ENCODE results near the gene ABHD2.

ABHD2 gene

DNA sequence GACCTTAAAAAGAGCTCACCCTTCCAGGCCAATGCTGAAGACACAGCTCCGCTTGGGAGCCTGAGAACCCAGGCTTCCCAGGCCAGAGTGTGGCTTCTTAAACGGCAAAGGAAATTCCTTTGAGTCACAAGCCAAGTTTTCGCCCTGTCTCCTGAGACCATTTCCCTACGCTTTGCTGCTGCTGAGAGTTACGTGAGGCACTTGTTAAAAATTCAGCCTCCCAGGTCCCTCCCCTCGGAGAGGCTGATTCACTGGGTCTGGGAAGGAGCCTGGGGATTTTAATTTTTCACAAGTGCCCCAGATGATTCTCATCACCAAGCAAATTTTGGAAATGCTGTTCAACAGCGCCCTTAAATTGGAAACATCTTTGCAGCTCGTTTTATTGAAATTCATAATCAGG lies 107.6 kb downstream of the ABHD2 start:
- DNase-seq (ENCODE audit: low spot score), result no peak
- Mint-ChIP-seq H3K4me3 (no peak overlapping the region), H3K4me1 (ENCODE audit: low read depth) (peaks cover 24% of the 10 kb centered on the region), H3K27me3 (ENCODE audit: low read depth) (no peaks in the 10 kb centered on the region), H3K27ac (no peak overlapping the region), H3K36me3 (ENCODE audit: low read depth) (peaks cover 47% of the 10 kb centered on the region), H3K9me3 (no peaks in the 10 kb centered on the region)

DNA sequence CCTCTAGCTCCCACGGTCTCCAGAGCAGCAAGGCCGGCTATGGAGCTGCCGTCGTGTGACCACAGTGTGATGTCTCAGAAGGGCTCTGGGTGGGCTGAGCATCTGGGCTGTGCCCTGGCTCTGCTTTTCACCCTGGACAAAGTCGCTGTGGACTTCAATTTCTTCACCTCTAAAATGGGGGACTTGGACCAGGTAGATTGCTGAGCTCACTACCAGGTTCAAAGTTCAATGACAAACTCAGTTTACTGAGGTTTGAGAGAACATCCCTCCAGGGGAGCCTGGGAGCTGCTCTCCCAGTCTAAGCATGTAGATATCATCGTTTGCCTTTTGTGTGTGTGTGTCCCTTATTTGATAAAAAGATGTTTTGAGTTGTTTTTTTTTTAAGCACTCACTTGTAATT lies 108.0 kb downstream of the ABHD2 start:
- Mint-ChIP-seq H3K27ac (no peak overlapping the region), H3K4me3 (no peak overlapping the region), H3K4me1 (ENCODE audit: low read depth) (peaks cover 24% of the 10 kb centered on the region), H3K36me3 (ENCODE audit: low read depth) (peaks cover 45% of the 10 kb centered on the region), H3K9me3 (no peaks in the 10 kb centered on the region), H3K27me3 (ENCODE audit: low read depth) (no peaks in the 10 kb centered on the region)
- no peak for DNase-seq (ENCODE audit: low spot score)

DNA sequence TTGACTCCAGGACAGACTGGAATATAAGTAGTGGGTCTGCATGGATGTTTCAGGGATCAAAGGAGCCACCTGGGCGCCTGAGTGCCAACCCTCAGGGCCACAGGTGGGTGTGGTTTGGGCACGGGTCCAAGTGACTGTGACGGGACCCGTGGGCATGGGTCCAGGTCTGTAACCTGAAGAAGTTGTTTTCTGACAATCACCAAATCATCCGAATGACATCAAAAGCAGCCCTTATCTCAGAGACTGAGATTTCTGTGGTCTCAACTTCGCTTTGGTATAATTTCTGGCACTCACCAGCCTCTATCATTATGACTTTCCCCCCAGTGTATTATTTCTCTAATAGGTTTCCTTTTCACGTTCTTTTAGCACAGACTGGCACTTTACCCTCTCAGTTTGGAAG lies 108.7 kb downstream of the ABHD2 start:
- peak; percentile 48 for DNase-seq (ENCODE audit: low spot score)
- Mint-ChIP-seq H3K4me3 (no peak overlapping the region), H3K4me1 (ENCODE audit: low read depth) (peaks cover 22% of the 10 kb centered on the region), H3K9me3 (no peaks in the 10 kb centered on the region), H3K27me3 (ENCODE audit: low read depth) (no peaks in the 10 kb centered on the region), H3K27ac (peak overlapping the region; percentile 66), H3K36me3 (ENCODE audit: low read depth) (peaks cover 46% of the 10 kb centered on the region)

DNA sequence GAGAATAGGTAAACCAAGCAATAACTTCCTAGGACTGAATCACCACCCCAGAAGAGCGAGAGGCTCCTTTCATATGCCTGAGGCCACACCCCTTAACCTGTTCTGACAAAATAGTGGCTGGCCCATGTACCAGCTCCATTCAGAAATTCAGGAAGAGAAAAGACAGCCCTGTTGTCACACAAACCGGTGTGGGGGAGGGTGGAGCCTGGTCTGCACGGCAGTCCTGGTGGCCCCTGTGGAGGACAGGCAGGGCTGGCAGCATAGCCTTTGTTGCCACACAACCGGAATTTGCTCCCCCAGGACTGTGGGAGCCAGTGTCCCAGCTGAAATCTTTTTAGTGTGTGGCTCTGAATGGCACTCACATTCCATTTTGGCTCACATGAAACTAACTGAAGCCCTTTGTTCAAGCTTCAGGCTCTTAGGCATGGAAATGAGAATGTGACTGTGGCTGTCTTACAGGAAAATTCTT lies 109.3 kb downstream of the ABHD2 start:
- peaks cover 44% of the 10 kb centered on the region for H3K36me3 Mint-ChIP-seq (ENCODE audit: low read depth)
- no peak overlapping the region for H3K4me3 Mint-ChIP-seq
- peaks cover 16% of the 10 kb centered on the region for H3K4me1 Mint-ChIP-seq (ENCODE audit: low read depth)
- peak; percentile 32 for DNase-seq (ENCODE audit: low spot score)
- H3K27ac Mint-ChIP-seq, result peak overlapping the region; percentile 66
- H3K27me3 Mint-ChIP-seq (ENCODE audit: low read depth), result no peaks in the 10 kb centered on the region
- no peaks in the 10 kb centered on the region for H3K9me3 Mint-ChIP-seq

DNA sequence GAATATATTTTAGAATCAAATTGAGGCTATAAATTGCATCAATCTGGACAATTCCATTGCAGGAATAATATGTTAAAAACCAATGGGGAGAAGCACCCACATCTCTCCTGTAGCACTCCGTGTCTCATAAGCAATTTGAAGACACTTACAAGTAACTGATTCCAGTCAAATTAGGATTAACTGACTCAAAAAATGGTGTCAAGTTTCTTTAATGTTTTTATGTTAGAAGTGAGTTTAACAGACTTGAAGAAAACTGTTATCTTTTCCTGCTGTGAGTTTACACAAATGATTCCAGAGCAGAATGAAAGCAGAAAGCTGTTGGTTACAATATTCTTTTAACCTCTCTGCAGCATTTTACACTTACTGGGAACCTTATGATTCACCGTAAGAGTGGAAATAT lies 109.9 kb downstream of the ABHD2 start:
- no peaks in the 10 kb centered on the region for H3K27me3 Mint-ChIP-seq (ENCODE audit: low read depth)
- no peak overlapping the region for H3K27ac Mint-ChIP-seq
- DNase-seq (ENCODE audit: low spot score), result no peak
- H3K4me3 Mint-ChIP-seq, result no peak overlapping the region
- H3K4me1 Mint-ChIP-seq (ENCODE audit: low read depth), result peaks cover 10% of the 10 kb centered on the region
- H3K9me3 Mint-ChIP-seq, result no peaks in the 10 kb centered on the region
- H3K36me3 Mint-ChIP-seq (ENCODE audit: low read depth), result peaks cover 39% of the 10 kb centered on the region

DNA sequence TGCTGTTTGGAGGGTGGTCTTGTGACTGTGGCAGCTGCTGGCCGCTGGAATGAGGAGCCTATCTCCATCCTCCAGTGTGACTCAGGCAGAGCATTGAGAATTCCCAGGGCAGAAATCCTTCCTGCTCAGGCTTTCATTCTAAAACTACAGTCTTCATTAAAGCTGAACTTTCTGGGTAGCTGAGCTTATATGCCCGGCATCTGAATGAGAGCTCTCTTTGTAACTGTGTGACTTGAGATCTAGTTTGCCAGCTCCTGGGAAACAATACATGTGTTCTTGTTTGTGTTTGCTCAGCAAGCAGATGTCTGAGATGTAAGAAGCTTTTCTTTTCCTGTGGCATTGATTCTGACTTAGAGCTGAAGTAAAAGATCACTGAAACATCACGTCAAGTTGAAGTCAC lies 110.7 kb downstream of the ABHD2 start:
- Mint-ChIP-seq H3K4me1 (ENCODE audit: low read depth) (peaks cover 16% of the 10 kb centered on the region), H3K4me3 (no peak overlapping the region), H3K9me3 (no peaks in the 10 kb centered on the region), H3K27me3 (ENCODE audit: low read depth) (no peaks in the 10 kb centered on the region), H3K36me3 (ENCODE audit: low read depth) (peaks cover 38% of the 10 kb centered on the region), H3K27ac (no peak overlapping the region)
- no peak for DNase-seq (ENCODE audit: low spot score)

DNA sequence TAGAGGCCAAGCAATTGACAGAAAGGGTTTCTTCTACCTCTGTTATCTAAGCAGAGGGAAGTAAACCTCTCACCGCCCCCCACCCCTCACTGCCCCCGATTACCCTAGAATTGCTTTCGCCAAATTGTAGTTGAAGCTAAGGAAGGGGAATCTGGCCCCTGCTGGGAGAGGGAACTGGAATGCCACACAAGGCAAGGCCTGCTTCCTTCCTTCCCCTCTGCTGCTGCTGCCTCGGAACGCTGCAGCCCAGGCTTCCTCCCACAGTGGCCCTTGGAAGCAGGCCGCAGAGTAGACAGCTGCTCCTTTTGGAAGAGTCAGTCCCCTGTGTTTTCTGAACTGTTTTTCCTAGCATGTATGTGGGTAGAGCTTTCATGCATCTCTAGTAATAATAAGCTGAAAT lies 111.5 kb downstream of the ABHD2 start:
- H3K27me3 Mint-ChIP-seq (ENCODE audit: low read depth), result no peaks in the 10 kb centered on the region
- DNase-seq (ENCODE audit: low spot score), result no peak
- no peak overlapping the region for H3K27ac Mint-ChIP-seq
- H3K4me3 Mint-ChIP-seq, result no peak overlapping the region
- H3K36me3 Mint-ChIP-seq (ENCODE audit: low read depth), result peaks cover 35% of the 10 kb centered on the region
- no peaks in the 10 kb centered on the region for H3K9me3 Mint-ChIP-seq
- peaks cover 24% of the 10 kb centered on the region for H3K4me1 Mint-ChIP-seq (ENCODE audit: low read depth)

DNA sequence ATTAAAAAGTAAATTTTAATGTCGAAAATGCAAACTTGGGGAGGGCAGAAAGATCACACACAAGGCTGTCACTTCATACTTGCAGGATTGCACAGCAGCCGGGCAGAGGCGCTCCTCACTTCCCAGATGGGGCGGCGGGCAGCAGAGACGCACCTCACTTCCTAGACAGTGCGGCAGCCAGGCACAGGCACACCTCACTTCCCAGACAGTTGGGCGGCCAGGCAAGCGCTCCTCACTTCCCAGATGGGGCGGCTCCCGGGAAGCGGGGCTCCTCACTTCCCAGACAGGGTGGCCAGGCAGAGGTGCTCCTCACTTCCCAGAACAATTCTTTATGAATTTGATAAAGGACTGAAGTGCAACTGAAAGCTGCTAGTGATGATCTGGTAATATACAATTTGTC lies 111.9 kb downstream of the ABHD2 start:
- no peak overlapping the region for H3K27ac Mint-ChIP-seq
- no peak for DNase-seq (ENCODE audit: low spot score)
- H3K4me1 Mint-ChIP-seq (ENCODE audit: low read depth), result peaks cover 28% of the 10 kb centered on the region

DNA sequence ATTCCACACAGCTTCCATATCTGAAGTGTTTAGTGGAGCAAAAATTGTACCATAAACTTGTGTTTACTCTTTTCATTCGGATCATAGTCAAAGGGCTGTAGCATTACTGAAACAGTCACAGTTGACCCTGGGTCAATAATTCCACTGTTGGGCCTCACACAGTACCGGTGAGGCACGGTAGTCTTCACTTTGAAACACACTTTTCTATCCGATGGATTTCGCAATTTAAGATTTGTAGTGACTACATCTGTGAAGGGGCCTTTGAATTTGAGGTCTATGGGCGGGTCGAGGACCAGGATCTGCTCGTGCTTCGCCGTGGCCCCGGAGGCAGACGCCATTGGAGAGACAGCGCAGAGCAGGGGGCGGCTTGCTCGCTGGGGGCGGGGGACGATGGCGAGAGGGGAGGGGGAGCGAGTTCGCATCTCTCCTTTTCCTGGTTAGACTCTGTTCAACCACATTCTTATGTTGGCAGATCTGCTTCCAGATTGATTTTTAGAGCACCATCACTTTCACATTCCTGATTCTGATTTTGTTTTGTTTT lies 113.3 kb downstream of the ABHD2 start:
- no peak for DNase-seq (ENCODE audit: low spot score)
- H3K36me3 Mint-ChIP-seq (ENCODE audit: low read depth), result peaks cover 27% of the 10 kb centered on the region
- peaks cover 34% of the 10 kb centered on the region for H3K4me1 Mint-ChIP-seq (ENCODE audit: low read depth)
- no peaks in the 10 kb centered on the region for H3K27me3 Mint-ChIP-seq (ENCODE audit: low read depth)
- H3K9me3 Mint-ChIP-seq, result no peaks in the 10 kb centered on the region
- no peak overlapping the region for H3K4me3 Mint-ChIP-seq
- H3K27ac Mint-ChIP-seq, result no peak overlapping the region

More for the DNA sequence above, 111.9 kb downstream of the ABHD2 start:
- peaks cover 35% of the 10 kb centered on the region for H3K36me3 Mint-ChIP-seq (ENCODE audit: low read depth)
- no peak overlapping the region for H3K4me3 Mint-ChIP-seq
- H3K27me3 Mint-ChIP-seq (ENCODE audit: low read depth), result no peaks in the 10 kb centered on the region
- H3K9me3 Mint-ChIP-seq, result no peaks in the 10 kb centered on the region

DNA sequence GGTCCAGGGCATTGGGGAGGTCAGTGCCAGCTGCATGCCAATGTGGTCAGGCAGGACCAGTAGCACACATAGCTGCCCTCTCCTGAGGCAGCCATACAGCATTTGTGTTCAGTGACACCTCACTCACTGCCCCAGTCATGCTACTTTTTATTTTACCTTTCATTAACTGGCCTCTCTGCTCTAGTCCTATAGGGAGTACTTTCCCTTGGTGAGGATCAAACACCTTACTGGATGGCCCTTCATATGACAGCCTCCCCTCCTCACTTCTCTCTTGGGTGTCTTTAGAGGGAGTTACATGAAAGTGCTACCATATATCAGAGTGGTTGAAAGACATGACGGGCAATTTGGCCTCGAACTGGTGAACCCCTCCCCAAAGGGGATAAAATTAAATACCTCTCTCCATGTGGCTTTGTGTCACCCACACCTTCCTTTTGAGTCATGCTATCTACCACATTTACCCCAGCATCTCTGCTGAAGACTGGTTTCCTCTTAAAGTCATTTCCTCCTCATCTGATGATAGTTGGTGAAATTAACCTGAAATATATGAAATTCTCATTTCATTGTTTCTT lies 115.5 kb downstream of the ABHD2 start:
- Mint-ChIP-seq H3K36me3 (ENCODE audit: low read depth) (peaks cover 21% of the 10 kb centered on the region), H3K4me1 (ENCODE audit: low read depth) (peaks cover 31% of the 10 kb centered on the region), H3K27ac (peak overlapping the region; percentile 28), H3K27me3 (ENCODE audit: low read depth) (no peaks in the 10 kb centered on the region), H3K4me3 (peak overlapping the region; percentile 66), H3K9me3 (no peaks in the 10 kb centered on the region)
- DNase-seq (ENCODE audit: low spot score), result peak; percentile 73

DNA sequence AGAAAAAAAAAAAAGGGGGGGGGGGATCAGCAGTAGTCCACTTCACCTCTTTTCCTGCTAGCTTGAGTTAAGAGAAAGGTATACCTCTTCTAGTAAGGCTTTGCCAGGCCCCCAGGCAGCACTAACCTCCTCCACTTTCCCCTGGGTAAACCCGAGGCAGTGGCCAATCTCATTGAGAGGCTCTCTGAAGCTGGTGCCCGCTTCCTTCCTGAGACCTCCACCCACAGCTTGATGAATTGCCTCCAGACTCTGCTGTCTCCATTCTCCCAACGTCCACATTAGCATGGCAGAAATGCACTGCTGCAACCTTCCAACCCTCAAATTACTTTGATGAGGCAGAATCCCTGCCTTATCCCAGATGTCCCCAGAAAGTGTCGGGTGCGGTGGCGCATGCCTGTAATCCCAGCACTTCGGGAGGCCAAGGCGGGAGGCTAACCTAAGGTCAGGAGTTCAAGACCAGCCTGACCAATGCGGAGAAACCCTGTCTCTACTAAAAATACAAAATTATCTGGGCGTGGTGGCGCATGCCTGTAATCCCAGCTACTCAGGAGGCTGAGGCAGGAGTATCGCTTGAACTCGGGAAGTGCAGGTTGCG lies 117.8 kb downstream of the ABHD2 start:
- Mint-ChIP-seq H3K4me1 (ENCODE audit: low read depth) (peaks cover 31% of the 10 kb centered on the region), H3K27ac (no peak overlapping the region), H3K4me3 (no peak overlapping the region), H3K36me3 (ENCODE audit: low read depth) (peaks cover 16% of the 10 kb centered on the region), H3K27me3 (ENCODE audit: low read depth) (no peaks in the 10 kb centered on the region), H3K9me3 (no peaks in the 10 kb centered on the region)
- no peak for DNase-seq (ENCODE audit: low spot score)

DNA sequence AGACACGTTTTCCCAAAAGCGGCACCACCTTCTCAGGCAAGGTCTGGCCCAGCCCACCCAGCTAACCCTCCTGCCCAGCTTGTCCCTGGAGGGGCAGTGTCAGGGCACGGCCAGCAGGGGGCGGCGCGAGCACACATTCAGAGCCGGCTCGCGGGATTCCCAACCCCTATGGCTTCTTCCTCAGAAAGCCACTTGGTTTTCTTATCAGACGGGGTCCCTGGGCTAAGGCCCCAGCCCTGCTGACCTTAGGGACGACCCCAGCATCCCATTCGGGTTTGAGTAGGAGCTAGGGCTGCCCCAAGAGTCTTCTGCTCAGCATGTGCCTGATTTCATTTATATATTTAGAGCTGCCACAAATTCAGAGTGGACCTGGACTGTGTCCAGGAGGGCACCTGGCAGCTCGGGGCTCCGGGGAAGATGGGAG lies 118.7 kb downstream of the ABHD2 start:
- peak overlapping the region; percentile 37 for H3K4me3 Mint-ChIP-seq
- H3K4me1 Mint-ChIP-seq (ENCODE audit: low read depth), result peaks cover 31% of the 10 kb centered on the region
- DNase-seq (ENCODE audit: low spot score), result peak; percentile 70
- H3K27ac Mint-ChIP-seq, result no peak overlapping the region
- H3K27me3 Mint-ChIP-seq (ENCODE audit: low read depth), result no peaks in the 10 kb centered on the region
- H3K9me3 Mint-ChIP-seq, result no peaks in the 10 kb centered on the region
- peaks cover 9% of the 10 kb centered on the region for H3K36me3 Mint-ChIP-seq (ENCODE audit: low read depth)

DNA sequence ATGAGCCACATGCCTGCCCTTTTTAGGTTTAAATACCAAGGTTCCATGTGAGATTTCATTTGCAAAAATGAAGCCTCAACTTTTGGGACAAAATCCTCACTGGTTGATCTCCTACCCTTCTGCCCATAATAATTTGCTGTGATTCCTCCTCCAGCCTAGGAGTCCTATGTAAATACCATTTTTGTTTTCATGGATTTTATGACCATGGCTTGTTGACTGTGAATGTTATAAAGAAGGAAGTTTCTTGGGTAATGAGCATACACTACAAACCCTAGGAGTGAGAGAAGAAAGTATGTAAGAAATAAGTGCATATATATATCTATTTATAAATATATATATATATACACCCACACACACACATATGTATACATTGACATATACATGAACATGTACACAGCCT lies 120.0 kb downstream of the ABHD2 start:
- Mint-ChIP-seq H3K4me3 (no peak overlapping the region), H3K27me3 (ENCODE audit: low read depth) (no peaks in the 10 kb centered on the region), H3K4me1 (ENCODE audit: low read depth) (peaks cover 30% of the 10 kb centered on the region), H3K27ac (no peak overlapping the region), H3K9me3 (no peaks in the 10 kb centered on the region), H3K36me3 (ENCODE audit: low read depth) (peaks cover 5% of the 10 kb centered on the region)
- no peak for DNase-seq (ENCODE audit: low spot score)

DNA sequence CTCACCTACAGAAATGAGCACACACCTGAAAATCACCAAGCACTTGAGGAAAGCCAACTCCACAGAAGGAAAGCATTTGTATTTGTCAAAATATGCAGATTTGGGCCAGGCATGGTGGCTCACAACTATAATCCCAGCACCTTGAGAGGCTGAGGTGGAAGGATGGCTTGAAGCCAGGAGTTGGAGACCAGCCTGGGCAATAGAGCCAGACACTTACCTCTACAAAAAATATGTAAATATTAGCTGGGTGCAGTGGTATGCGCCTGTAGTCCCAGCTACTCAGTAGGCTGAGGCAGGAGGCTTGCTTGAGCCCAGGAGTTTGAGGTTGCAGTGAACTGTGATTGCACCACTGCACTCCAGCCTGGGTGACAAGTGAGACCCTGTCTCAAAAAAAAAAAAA lies 120.8 kb downstream of the ABHD2 start:
- Mint-ChIP-seq H3K9me3 (no peaks in the 10 kb centered on the region), H3K4me3 (no peak overlapping the region), H3K4me1 (ENCODE audit: low read depth) (peaks cover 22% of the 10 kb centered on the region), H3K36me3 (ENCODE audit: low read depth) (no peaks in the 10 kb centered on the region), H3K27ac (no peak overlapping the region), H3K27me3 (ENCODE audit: low read depth) (peaks cover 2% of the 10 kb centered on the region)
- DNase-seq (ENCODE audit: low spot score), result no peak

All from T-helper 2 cell treated with Interferon-gamma antibody and Interleukin-4, amounts not matched to agents 5 μg/mL and 100 μg/mL, for 36 hours (primary cell).